HG02798 (cell line): Measurements from ENCODE around the gene BCL7A.

Source experiments
- ATAC-seq: cut with Tn5 transposase; IDR thresholded peaks from one replicate; pipeline ENCODE4 v1.9.1; 2021; ENCODE audit warnings: mild to moderate bottlenecking; ENCODE audit not compliant: unreplicated experiment, poor library complexity

BCL7A gene

GRCh38 chr12:121996945-121997612 lies 24.6 kb upstream of the BCL7A start:
- ATAC-seq = no peak

DNA sequence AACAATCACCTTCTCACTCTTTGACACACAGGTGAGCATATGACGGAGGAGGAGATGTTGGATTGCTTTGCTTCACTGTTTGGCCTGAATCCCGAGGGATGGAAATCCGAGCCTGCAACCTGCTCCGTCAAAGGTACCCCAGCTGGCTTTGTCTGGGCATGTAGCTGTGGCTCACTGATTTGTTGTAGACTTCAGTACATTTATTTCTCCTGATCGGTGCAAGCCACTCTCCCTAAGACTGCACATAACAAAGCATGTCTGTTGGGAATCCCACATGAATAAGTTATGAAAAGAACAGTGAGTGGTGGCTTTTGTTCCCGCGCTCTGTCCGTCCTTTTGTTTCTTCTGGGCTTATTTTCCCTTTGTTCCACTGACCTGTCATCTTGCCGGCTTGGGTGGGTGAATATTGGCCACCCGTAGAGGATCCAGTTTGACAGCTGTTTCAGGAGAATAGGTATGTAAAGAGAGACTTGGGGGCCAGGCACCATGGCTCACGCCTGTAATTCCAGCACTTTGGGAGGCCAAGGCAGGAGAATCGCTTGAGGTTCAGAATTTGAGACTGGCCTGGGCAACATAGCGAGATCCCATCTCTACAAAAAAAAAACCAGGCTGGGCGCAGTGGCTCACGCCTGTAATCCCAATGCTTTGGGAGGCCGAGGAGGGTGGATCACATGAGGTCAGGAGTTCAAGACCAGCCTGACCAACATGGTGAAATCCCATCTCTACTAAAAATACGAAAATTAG lies 20.0 kb upstream of the BCL7A start:
- ATAC-seq = no peak

- ATAC-seq = no peak
Observed at GRCh38 chr12:122003651-122004611, 17.8 kb upstream of the BCL7A start.

GRCh38 chr12:122004633-122005071 lies 17.0 kb upstream of the BCL7A start:
- no peak for ATAC-seq

DNA sequence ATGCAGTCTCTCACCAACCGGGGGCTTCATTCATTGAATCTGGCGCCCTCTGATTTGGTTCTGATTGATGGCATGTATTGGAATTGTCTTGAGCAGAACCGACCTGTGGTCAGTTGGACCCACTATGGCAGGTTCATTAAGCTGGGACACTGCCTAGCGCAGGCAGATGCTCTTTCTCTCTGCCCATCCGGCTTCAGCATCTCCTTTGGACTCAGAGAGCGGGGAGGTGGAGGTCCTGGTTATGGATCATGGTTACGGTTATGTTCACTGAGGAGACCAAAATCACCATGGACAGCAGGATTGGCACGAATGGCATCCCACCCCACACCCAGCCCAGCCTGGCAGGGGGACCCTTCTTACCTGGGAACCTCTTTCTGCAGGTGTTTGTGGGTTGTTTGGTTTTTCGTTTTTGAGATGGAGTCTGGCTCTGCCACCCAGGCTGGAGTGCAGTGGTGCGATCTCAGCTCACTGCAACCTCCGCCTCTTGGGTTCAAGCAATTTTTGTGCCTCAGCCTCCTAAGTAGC lies 16.4 kb upstream of the BCL7A start:
- no peak for ATAC-seq

GRCh38 chr12:122006186-122006926 lies 15.3 kb upstream of the BCL7A start:
- ATAC-seq = no peak

DNA sequence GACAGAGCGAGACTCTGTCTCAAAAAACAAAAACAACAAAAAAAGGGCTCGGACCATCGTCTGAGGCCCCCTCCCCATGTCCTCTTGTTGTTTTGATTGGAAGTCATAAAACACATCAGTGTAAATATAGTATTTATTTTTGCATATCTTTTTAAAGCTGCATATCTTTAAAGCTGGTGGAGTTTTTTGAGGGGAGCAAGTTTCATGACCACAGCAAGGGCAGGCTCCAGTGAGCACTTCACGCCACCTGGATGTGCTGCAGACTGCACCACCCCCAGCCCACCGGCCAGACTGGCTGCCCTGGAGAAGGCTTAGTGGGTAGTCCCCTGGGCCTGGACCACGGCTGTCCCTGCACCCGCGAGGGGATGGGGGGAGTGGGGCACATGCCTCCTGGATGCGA lies 11.9 kb upstream of the BCL7A start:
- no peak for ATAC-seq

DNA sequence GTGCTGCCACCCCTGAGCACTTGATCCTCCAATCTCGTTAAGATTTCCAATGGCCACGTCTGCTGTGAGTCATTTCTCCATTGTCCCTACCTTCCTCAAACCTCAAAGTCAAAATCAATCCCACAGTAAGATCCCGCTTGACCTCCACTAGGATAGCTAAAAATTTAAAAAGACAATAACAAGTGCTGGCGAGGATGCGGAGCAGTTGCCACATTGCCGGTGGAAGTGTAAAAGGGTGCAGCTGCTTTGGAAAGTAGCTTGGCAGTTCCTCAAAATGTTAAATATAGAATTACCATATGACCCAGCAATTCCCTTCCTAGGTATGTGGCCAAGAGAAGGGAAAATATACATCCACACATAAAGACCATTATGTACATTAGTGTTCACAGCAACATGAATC lies 9.5 kb upstream of the BCL7A start:
- no peak for ATAC-seq

DNA sequence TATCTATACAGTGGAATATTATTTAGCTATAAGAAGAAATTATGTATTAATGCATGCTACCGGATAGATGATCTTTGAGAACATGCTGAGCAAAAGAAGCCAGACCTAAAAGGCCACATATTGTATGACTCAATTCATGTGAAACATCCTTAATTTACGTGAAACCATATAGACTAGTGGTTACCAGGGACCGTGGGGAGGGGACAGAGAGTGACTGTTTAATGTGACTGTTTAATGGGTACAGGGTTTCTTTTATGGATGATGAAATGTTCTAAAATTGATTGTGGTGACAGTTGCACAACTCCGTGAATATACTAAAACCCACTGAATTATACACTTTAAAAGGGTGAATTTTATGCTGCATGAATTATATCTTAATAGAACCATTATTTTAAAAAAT lies 8.5 kb upstream of the BCL7A start:
- no peak for ATAC-seq

- ATAC-seq = no peak
Observed at GRCh38 chr12:122013791-122014590, 7.7 kb upstream of the BCL7A start.

GRCh38 chr12:122014781-122015180 lies 6.9 kb upstream of the BCL7A start:
- no peak for ATAC-seq

GRCh38 chr12:122018457-122018856 lies 3.2 kb upstream of the BCL7A start:
- no peak for ATAC-seq

DNA sequence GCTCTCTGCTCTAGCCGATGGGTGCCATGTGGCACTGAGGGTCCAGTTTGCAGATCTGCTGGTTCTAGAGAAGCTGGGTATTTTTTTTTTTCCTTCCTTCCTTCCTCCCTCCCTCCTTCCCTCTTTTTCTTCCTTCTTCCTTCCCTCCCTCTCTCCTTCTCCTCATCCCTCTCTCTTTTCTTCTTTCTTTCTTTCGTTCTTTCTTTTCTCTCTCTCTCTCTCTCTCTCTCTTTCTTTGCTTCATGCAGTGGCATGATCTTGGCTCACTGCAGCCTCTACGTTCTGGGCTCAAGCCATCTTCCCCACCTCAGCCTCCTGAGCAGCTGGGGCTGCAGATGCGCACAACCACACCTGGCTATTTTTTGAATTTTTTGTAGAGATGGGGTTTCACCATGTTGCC lies 2.7 kb upstream of the BCL7A start:
- no peak for ATAC-seq

DNA sequence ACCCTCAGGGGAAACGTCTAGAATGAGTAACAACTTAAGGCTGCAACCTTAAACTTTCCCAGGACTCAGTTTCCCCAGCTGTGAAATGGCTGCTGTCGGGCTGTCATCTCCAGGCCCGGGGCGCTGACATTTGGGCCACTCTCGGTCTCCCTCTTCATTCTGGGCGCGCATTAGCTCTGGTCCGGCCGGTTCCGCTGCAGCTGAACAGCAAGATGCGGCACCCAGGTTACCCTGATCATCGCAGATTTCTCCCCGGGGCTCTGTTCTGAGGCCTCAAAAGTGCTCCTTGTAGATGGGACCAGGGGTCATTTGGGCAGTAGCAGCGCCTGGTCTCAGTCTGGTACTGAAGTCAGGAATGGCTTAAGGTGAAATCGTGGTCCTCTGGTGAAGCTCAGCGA lies 890 bp upstream of the BCL7A start:
- ATAC-seq = no peak

- ATAC-seq = peak; percentile 5
Observed at GRCh38 chr12:122021193-122021821, 377 bp upstream of the BCL7A start.

- ATAC-seq = peak; percentile 17
Observed at GRCh38 chr12:122022393-122023338, 982 bp downstream of the BCL7A start.

- ATAC-seq = no peak
Observed at GRCh38 chr12:122023339-122024131, 1.9 kb downstream of the BCL7A start.
